Neural crest cell (in vitro differentiated cells): ENCODE measurements around the gene CCL22. TPM values are rescaled to one million over a fixed set of nuclear protein-coding genes. Genes with fewer than 3 reads are reported as not detected.

Source experiments
- DNase-seq: peaks from one replicate; pipeline ENCODE4 v3.0.0; 2021; ENCODE audit warnings: low read depth, mixed read lengths, low spot score
- H3K27ac Mint-ChIP-seq: one replicate; pipeline ENCODE4 v1.8.0; 2021; ENCODE audit warnings: mild to moderate bottlenecking, mixed read lengths; ENCODE audit not compliant: unreplicated experiment
- H3K27me3 Mint-ChIP-seq: 2 replicates; pipeline ENCODE4 v1.8.0; 2021; ENCODE audit warnings: low read depth, mild to moderate bottlenecking, mixed read lengths
- H3K36me3 Mint-ChIP-seq: 2 replicates; pipeline ENCODE4 v1.8.0; 2021; ENCODE audit warnings: low read depth, mild to moderate bottlenecking, mixed read lengths
- H3K4me1 Mint-ChIP-seq: 2 replicates; pipeline ENCODE4 v1.8.0; 2021; ENCODE audit warnings: mixed read lengths
- H3K4me3 Mint-ChIP-seq: one replicate; pipeline ENCODE4 v1.8.0; 2021; ENCODE audit warnings: mild to moderate bottlenecking, mixed read lengths
- H3K9me3 Mint-ChIP-seq: 2 replicates; pipeline ENCODE4 v1.8.0; 2021; ENCODE audit warnings: mixed read lengths
- CTCF ChIP-seq: fragments of 200-600 bp; sonication (generic); conservative IDR thresholded peaks from 2 replicates; pipeline ENCODE4 v1.5.0; 2021; ENCODE audit warnings: antibody characterized with exemption, mild to moderate bottlenecking
- total RNA-seq: library from RNA; stranded (reverse); gene quantifications from 2 replicates; pipeline ENCODE4 v1.2.1, GENCODE V29; 2021

Gene CCL22
- total RNA-seq, 1 donor from 2014 or later = not detected

GRCh38 chr16:57403965-57404817, 45.6 kb downstream of the CCL22 start, which contains the start of gene CCL17:
CCL17 (plus strand) TSS chr16:57404767; CDS start chr16:57413933, 9,166 bp downstream.
- Mint-ChIP-seq H3K27ac (peak within 1 kb of the TSS; percentile 25), H3K9me3 (no peaks in the 10 kb centered on the region), H3K27me3 (peaks cover 16% of the 10 kb centered on the region), H3K4me3 (no peak within 1 kb of the TSS), H3K4me1 (peaks cover 4% of the 10 kb centered on the region), H3K36me3 (no peaks in the 10 kb centered on the region)
- TF ChIP-seq CTCF = no peak
- no peak for DNase-seq

DNA sequence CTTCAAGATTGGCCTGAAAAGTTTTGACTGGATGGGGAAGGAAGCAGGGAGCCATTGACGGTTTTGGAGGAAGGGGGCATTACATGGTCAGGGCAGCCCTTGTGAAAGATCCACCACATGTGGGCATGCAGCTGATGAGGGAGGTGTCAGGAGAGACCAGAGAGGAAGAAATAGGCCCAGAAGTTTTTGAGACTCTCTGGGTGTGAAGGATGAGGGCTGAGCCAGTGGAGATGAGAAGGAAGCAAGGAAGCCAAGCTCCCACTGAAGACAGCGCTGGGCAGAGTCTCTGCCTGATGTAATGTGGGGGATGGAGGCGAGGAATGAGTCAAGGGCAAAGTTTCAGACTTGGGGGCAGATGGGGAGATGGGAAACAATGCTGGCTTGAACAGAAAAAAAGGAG, 46.5 kb downstream of the CCL22 start:
- Mint-ChIP-seq H3K4me3 (no peak overlapping the region), H3K27ac (no peak overlapping the region), H3K27me3 (peaks cover 16% of the 10 kb centered on the region), H3K4me1 (peaks cover 6% of the 10 kb centered on the region), H3K9me3 (no peaks in the 10 kb centered on the region), H3K36me3 (no peaks in the 10 kb centered on the region)
- no peak for TF ChIP-seq CTCF
- DNase-seq = no peak

GRCh38 chr16:57406881-57407280, 48.3 kb downstream of the CCL22 start:
- no peak overlapping the region for H3K4me3 Mint-ChIP-seq
- H3K27ac Mint-ChIP-seq = no peak overlapping the region

GRCh38 chr16:57407521-57408353, 49.2 kb downstream of the CCL22 start:
- TF ChIP-seq CTCF = no peak
- H3K27ac Mint-ChIP-seq = no peak overlapping the region
- H3K4me1 Mint-ChIP-seq = peaks cover 10% of the 10 kb centered on the region
- H3K4me3 Mint-ChIP-seq = no peak overlapping the region
- DNase-seq = no peak
- H3K9me3 Mint-ChIP-seq = no peaks in the 10 kb centered on the region
- no peaks in the 10 kb centered on the region for H3K36me3 Mint-ChIP-seq
- H3K27me3 Mint-ChIP-seq = peaks cover 16% of the 10 kb centered on the region

More at GRCh38 chr16:57406881-57407280, 48.3 kb downstream of the CCL22 start:
- no peaks in the 10 kb centered on the region for H3K9me3 Mint-ChIP-seq
- peaks cover 10% of the 10 kb centered on the region for H3K4me1 Mint-ChIP-seq
- H3K36me3 Mint-ChIP-seq = no peaks in the 10 kb centered on the region
- H3K27me3 Mint-ChIP-seq = peaks cover 16% of the 10 kb centered on the region
- no peak for DNase-seq
- no peak for TF ChIP-seq CTCF

DNA sequence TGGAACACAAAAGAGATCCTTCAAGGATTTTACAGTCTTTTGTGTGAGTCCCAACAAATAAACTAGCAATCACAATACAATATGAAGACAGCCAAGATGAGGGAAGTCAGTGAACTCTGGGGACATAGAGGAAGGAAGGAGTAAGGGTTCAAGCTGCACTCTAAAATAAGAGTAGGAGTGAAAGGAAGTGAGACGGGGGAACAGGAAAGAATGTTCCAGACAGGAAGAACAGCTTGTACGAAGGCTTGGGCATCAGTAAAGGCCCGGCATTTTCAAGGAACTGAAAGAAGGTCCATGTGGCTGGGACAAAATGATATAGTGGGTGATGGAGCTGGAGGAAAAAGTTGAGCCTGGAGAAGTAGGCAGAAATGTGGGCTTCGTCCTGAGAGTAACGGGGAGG, 50.5 kb downstream of the CCL22 start:
- TF ChIP-seq CTCF = no peak
- no peak for DNase-seq
- no peak overlapping the region for H3K27ac Mint-ChIP-seq
- H3K4me1 Mint-ChIP-seq = peaks cover 10% of the 10 kb centered on the region
- H3K4me3 Mint-ChIP-seq = no peak overlapping the region
- peaks cover 14% of the 10 kb centered on the region for H3K27me3 Mint-ChIP-seq
- no peaks in the 10 kb centered on the region for H3K36me3 Mint-ChIP-seq
- no peaks in the 10 kb centered on the region for H3K9me3 Mint-ChIP-seq
